HuH-7.5 (cell line): ENCODE measurements around the gene SIDT2.

ENCODE experiments used
- DNase-seq: peaks from one replicate; pipeline ENCODE4 v3.0.0; 2011; ENCODE audit warnings: low spot score

SIDT2 gene

DNA sequence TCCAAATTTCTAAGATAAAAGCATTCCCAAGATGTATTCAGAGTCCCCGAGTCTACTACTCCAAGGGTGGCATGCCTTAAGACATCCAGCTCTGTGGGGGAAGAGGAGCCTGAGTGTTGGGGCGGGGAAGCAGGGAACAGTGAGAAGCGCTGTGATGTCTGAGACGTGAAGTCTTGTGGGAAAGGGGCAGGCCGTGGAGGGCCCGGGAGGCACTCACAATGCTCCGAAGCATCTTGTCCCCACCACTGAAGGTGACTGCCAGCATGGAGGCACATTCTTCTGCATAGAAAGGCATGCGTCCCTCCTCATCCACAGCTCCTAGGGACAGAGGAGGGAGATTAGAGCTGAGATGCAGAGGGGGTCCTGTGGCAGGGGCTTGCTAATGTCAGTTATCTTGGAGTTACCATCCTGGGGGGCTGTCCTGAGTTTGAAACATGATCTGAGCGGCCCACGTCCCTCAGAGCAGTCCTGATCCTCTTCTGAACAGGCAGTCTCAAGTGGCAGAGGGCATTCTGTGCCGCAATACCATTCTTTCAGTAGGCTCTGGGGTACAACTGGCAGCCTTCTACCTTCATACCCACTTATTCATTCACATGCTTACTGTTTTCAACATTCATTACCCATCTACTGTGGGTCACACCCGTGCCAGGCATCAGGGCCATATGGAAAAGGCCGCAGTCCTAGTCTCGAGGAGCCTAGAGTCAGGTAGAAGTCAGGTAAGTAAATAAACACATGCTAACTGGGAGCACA, 44.6 kb downstream of the SIDT2 start:
- no peak for DNase-seq

- no peak for DNase-seq
Measured at GRCh38 chr11:117223741-117224689, 45.5 kb downstream of the SIDT2 start.

DNA sequence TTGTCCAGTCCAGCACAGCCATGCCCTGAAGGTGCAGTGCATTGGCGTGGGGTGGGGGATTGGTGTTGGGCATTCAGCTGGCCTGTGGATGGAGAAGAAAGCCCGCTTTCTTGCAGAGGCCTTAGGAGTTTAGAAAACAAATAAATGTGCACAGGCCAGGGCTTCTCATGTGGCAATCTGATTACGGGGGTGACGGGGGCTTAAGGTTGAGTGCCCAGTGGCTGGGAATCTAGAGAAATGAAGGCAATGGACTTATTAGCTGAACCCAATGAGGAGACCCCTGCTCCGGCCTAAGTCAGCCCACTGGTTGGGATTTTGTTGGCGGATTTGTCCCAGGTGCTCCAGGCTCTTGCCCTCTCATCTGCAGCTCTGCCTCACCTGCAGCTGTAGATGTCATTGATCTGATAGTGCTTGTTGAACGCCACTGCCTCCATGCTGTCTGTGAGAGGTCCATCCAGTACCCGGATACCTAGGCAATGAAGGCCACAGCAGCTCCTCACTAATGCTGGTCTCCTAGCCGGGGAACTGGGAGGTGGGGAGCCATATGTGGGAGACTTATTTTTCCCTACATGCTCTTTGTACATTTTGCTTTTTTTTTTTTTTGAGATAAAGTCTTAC, 47.1 kb downstream of the SIDT2 start:
- DNase-seq = no peak

DNA sequence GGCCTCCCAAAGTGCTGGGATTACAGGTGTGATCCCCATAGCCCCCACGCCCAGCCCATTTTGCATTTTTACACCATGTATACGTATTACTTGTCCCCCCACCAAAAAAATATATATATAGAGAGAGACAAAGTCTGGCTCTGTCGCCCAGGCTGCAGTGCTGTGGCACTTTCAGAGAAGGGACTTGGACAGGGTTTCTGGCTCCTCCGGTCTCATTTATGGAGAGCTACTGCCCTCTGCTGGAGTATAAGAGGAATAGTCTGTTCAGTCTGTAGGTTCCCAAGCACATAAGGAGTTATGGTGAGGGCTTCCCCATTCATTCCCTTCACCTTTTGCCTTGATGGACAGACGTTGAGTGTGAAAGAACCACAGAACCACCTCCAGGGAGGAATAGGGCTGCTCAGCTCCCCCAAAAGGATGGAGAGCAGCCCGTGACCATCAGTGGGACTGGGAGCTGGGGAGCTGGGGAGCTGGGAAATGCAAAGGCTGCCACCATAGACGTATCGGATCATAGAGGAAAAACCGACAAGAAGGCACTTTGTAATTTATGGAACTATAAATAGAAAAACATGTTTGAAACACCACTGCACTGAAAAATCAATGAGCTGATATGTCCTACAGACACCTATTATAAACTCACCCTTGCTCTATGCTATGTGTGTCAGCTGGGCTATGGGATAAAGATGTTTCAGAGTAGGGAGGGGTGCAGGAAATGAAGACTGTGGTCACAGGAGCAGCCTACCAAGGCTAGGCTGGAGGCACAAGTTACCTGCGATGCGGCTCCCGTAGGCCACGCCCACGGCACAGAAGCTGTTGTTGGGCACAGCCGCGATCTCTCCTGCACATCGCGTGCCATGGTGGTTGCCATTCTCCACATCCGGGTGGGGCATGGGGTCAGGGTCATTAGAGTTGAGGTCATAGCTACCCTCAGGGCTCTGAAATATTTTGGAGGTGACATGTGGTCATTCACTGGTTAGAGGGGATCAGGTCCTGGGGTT, 48.1 kb downstream of the SIDT2 start:
- DNase-seq = peak; percentile 82

GRCh38 chr11:117228091-117228490, 49.5 kb downstream of the SIDT2 start:
- no peak for DNase-seq

GRCh38 chr11:117229411-117229810, 50.9 kb downstream of the SIDT2 start:
- no peak for DNase-seq

DNA sequence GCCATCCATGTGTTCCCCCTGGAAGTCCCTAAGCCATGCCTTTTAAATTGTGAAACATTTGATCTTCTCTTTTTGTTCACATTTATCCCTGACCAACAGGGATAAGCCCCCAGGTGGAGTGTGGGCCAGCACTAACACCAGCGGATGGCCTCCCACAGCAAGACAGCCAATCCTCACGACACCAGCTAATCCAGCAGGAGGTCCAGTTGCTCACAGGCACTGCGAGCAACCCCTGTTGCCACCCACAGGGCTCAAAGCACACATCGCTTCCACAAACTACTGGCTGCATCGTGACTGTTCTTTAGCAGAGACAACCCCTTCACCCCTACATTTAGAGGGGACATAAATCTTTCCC, 51.4 kb downstream of the SIDT2 start:
- DNase-seq = no peak

- no peak for DNase-seq
Measured at GRCh38 chr11:117230286-117230961, 51.9 kb downstream of the SIDT2 start.

DNA sequence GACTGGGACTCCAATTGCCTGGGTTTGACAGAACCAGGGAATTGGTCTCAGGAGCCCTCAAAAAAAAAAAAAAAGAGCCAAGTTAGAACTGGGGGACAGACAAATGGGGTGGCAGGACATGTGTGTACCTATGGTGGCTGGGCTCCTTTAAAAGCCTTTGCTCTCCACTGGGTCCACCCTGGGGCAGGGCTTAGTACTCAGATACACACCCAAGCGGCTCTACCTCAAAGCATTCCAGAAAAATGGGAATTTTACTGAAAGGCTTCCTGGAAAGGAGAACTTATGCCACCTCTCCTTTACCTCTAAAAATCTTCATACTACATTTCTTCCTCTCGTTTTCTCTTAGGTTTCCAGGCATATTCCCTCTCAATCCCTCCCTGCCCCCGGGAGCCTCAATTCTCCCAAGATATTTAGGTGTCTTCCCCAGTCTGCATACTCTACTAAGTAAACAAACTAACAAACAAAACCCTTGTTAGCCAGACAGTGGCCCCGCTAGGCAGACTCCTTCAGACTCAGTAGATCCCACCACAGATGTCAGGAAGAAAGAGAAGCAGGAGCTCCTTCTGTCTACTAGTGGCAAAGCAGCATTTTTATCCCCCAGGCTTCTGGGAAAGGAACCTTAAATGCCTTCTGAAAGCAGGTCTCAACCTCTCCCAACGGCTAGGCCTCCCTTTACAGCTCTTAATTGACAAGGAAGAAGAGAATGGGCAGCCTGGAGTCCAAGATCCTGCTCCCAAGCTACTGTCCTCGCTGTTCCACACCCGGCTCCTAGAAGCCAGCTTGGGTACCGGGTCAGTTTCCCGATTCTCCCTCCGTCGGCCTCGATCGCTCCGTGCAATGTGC, 52.7 kb downstream of the SIDT2 start:
- peak; percentile 30 for DNase-seq

DNA sequence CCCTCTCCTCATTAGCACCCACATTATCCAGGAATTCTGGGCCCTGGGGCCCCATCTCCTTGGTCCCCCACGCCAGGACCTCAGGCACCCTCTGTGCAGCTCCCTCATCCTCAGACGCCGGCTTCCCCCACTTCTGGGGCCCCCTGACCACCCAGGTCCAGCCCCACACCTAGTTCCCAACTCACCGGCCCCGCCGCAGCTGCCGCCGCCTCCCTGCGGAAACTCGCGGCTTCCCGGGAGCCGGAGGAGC, 53.2 kb downstream of the SIDT2 start, which contains the start of gene PCSK7:
Gene PCSK7, minus strand, starts transcription at position 232 of the 250 bp plus-strand sequence. CDS start 2,229 bp downstream, outside the sequence.
- DNase-seq = peak; percentile 85

DNA sequence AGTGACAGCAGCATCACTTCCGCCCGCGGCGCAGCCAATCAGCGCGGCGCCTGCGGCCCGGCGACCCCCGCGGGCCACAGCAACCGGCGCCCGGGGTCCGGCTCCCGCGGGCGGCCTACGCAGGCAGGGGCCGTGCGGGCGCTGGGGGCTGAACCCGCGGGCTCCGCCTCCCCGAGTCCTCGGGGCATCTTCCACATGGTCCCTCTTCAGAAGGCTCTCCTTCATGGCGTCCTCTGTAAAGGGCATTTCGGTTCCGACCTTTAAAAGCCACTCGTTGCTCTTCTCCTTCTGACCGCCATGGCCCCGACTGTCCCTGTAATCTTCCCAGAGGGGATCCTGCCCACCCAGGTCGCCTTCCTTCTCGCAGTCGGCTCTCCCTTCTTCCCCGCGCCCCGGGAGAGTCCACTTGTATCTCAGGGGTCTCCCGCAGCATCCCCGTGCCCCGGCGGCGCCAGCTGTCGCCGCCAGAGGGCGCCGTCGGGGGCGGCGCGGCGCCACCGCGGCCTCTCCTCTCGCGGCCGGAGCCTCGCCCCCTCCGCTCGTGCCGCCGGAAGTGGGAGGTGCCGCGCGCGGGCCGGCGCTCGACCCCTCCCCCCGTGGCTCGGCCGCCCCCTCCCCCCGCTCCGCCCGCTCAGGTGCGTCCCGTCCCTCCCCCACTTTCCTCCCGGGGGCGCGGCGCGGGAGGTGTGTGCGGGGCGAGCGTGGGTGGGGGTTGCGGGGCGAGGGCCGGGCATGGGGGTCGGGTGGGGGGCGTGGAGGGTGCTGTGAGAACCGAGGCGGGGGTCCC, 53.7 kb downstream of the SIDT2 start, which contains the start of gene RNF214:
Gene RNF214, plus strand, starts transcription at position 580 of the 787 bp plus-strand sequence. CDS start 1,602 bp downstream, outside the sequence.
- DNase-seq = peak; percentile 87

GRCh38 chr11:117232911-117233409, 54.4 kb downstream of the SIDT2 start:
- peak; percentile 32 for DNase-seq

- no peak for DNase-seq
Measured at GRCh38 chr11:117238221-117238620, 59.7 kb downstream of the SIDT2 start.

DNA sequence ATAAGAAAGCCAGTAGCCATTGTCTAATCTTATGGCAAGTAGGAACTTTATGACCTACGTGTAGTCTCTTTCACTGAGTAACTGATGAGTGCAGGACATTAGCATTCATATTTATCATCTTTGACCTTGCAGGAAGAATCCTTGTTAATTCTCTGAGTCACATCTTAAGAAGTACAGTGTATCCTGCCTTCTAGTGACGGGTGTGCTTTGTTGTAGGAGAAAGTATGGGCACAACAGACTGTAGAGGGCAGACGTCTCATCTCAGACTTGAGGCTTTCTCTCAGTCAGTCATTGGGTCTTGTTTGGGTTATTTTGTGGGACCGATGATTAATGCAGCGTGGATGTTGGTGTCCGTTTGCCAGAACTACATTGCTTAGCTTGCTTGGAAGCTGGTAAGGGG, 60.8 kb downstream of the SIDT2 start:
- DNase-seq = no peak
